Fibroblast of upper back skin (primary cell): ENCODE results near the gene OPTC.
"Not testable (repeated sequence)": the region's sequence is repeated elsewhere in the genome, so short reads cannot be mapped to it uniquely, and the experiment has no call there.

Source experiments
- DNase-seq: peaks from one replicate; pipeline ENCODE4 v3.0.0-alpha.2; 2013

The OPTC gene

DNA sequence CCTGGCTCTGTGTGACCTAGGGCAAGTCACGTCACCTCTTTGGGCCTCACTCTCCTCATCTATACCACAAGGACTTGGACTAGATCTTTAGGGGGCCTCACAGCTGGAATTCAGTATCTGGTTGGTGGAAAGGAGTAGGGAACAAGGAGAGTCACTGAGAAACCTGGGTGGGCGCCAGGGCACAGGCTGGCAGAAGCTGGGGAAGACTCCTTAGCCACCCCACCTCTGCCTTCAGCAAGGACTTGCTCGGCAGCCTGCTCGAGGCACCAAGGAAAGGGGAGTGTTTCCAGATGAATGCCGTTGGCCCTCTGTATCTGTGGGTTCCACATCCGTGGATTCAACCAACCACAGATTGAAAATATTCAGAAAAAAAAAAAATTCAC is 1.2 kb upstream of the OPTC start:
- no peak for DNase-seq

DNA sequence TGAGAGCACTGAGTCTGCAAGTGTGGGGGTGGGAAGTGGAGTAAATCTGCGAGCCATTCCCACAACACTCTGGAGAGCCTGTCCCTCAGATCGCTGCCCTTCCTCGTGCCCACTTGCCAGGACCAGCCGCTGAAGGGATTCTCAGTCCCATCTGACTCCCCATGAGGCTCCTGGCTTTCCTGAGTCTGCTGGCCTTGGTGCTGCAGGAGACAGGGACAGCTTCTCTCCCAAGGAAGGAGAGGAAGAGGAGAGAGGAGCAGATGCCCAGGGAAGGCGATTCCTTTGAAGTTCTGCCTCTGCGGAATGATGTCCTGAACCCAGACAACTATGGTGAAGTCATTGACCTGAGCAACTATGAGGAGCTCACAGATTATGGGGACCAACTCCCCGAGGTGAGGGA is 1.9 kb downstream of the OPTC start:
- no peak for DNase-seq

- no peak for DNase-seq
These were observed 3.4 kb downstream of the OPTC start for GRCh38 chr1:203497269-203497777.

DNA sequence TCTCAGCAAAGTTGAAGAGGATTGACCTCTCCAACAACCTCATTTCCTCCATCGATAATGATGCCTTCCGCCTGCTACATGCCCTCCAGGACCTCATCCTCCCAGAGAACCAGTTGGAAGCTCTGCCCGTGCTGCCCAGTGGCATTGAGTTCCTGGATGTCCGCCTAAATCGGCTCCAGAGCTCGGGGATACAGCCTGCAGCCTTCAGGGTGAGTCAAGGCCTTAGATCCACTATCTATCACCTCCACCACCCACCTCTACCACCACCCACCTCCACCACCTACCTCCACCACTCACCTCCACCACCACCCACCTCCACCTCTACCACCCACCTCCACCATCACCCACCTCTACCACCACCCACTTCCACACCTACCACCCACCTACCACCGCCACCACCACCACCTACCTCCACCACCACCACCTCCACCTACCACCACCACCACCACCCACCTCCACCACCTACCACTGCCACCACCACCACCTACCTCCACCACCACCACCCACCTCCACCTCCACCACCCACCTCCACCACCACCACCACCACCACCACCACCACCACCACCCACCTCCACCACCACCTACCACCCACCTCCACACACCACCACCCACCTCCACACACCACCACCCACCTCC is 5.8 kb downstream of the OPTC start:
- DNase-seq = no peak

GRCh38 chr1:203500279-203500678 is 6.3 kb downstream of the OPTC start:
- DNase-seq = no peak

DNA sequence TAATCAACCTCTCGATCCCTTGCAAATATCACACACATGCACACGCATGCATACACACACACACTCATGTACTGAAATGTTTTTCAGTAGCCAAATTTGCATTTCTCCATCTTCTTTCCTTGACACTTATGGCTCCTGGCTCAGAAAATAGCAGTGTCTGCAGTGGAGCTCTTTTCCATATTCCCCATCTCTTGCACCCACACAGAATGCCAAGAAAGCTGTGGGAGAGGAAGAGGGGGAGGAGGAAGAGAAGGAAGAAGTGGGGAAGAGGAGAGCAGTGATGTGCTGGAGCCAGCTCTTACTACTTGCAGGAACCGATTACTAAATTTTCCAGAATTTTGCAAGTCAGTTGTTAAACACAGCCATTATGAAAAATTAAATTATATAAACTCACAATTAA is 9.9 kb downstream of the OPTC start:
- no peak for DNase-seq

GRCh38 chr1:203504400-203505250 is 10.7 kb downstream of the OPTC start:
- peak; percentile 82 for DNase-seq

DNA sequence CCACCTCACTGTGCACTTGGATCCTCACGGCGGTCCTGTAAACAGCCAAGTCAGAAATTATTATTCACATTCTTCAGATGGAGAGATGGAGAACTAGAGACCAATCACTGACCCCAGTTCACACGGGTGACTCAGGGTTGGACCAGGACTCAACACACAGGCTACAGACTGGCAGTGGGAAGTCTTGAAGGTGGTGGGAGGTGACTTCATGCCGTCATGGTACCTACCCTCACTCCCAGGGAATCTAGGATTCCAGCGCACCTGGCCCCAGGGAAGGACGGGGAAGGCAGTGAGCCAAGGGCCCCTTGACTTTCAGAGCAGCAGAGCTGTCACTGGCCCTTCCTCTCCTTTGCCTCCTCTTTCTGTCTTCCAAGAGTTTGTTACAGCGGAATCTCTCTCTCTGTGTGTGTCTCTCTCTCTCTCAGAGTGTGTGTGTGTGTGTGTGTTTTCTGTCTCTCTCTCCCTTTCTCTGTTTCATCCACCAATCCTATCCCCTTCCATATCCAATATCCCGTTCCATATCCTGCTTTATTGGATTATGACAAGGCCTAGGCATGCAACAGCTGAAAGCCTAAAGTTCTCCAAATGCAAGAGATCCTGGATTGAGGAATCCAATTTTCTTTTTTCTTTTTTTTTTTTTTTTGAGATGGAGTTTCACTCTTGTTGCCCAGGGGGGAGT is 11.7 kb downstream of the OPTC start:
- DNase-seq = no peak

DNA sequence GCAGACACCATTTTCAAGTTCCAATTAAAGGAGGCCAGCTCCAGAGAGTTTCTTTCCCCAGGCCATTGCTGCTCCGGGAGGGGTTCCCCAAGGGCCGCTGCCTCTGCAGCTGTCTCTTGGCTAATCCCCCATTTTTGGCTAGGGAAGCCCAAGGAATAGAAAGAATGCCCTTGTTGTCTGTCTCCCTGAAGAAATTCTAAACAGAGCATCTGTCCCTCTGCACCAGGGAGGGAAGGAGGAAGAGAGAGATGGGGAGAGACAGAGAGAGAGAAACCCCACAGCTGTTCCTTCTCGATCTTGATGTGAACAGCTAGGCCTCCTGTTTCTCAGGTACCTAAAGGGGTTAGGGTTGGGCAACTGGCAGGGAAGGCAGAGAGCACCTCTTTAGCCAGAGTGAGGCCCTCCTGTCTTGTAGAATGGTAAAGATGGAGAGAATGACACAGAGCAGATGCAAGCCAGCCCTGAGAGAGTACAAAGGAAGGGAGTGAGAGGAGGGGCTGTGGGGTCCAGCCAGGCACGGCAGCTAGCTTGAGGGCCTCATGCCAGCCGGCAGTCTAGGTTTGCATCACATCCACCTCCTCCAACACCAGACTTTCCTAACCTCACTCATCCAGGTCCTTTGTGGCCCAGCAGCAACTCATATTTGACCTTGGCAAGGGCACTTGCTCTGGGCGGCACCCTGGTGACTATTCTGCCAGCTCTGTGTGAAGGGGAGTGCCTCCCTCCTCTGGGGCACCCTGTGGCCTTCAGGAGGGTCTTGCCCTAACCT is 13.1 kb downstream of the OPTC start:
- DNase-seq = peak; percentile 24

GRCh38 chr1:203507759-203508158 is 13.8 kb downstream of the OPTC start:
- DNase-seq = no peak

- DNase-seq = no peak
These were observed 14.6 kb downstream of the OPTC start for GRCh38 chr1:203508463-203509073.

GRCh38 chr1:203509135-203509534 is 15.2 kb downstream of the OPTC start:
- no peak for DNase-seq

DNA sequence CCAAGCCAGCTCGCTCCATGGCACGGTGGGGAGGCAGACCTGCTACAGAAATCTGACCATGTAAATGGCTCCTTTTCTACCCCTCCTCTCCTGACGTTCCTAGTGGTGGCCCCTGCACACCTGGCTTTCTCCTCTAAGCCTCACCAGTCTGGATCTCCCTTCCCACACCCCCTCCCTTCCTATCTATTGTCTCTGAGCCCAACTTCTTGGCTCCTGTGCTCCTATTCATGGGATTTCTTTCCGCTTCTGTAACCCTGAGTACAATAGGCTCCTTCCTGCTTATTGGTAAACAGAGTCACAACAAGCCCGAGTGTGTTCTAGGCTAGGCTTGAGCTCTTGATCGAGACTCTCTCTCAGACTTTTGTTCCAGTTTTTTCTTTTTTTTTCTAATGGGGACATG is 17.6 kb downstream of the OPTC start:
- no peak for DNase-seq

DNA sequence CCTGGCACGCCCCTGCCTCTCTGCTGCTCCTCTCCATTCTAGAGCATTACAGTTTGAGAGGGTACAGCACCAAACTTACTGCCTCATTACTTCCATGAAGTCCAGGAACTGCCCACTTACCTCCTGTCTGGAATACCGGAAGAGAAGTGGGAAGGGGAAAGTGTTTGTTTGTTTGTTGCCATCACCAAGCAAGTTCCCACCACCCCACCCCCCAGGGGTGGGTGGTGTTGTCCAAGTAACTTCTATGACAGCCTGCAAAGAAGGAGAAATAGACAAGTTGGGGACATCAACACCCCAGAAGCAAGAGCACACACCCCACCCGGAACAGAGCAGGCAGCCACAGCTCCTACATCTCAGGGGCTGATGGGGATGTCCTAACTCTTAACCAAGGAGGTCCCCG is 18.0 kb downstream of the OPTC start:
- no peak for DNase-seq

- no peak for DNase-seq
These were observed 18.5 kb downstream of the OPTC start for GRCh38 chr1:203512517-203512847.

DNA sequence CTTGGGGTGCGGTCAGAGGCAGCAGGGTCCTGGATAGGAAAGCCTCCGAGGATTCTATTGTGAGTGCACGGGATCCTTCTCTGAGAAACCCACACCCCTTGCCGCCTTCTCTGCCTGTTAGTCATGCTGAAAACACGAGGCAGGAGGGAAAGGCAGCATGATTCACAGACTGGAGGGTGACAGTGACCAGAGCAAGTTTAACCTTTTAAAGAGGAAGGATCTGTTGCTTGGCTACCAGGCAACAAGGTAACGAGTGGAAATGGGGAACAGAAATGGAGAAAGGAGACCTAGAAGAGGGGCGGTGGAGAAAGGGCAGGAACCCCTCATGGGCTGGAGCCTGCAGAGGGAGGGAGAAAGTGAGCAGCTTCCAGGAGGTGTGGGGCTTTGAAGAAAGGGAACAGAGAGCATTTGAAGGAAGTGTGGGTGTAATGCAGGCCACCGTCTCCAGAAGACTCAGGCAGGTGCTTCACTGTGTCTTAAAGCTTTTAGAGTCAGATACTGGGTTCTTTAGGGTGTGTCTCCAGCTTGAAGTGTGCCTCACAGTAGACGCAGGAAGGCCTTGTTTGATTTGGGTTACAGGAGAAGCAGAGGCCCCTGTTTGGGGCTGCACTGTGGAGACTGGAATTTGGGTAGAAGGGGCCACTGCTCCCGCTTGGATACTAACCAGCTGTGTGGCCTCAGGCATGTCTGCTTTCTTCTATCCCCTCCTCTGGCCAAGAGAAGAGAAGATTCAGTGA is 19.1 kb downstream of the OPTC start:
- peak; percentile 95 for DNase-seq

GRCh38 chr1:203513585-203514031 is 19.7 kb downstream of the OPTC start:
- DNase-seq = no peak

DNA sequence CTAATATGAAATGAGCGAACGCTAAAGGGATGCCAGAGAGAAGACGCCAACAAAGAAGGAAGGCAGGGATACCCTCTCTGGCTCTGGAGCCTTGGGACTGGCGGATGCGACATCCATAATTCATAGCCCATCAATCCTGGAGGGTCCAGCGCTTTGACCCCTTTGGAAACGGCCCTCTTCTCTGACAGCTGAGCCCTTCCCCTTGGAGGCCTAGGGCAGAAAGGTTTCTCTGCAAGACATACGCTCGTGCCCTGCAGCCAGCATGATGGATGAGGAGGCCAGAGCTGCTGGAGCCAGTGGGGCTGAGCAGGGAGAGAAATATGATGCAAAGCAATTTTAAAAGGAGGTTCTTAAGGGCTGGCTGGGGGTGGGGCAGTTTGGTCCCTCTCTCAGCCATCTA is 22.2 kb downstream of the OPTC start:
- DNase-seq = no peak

GRCh38 chr1:203516906-203517305 is 23.0 kb downstream of the OPTC start:
- DNase-seq = no peak

- no peak for DNase-seq
These were observed 23.6 kb downstream of the OPTC start for GRCh38 chr1:203517426-203518110.

- DNase-seq = not testable (repeated sequence)
These were observed 24.2 kb downstream of the OPTC start for GRCh38 chr1:203518139-203518538.
